Stimulated activated CD4-positive, alpha-beta T cell treated with anti-CD3 and anti-CD28 coated beads, Interleukin-12 subunit alpha, Interleukin-12 subunit beta, amount 100 ng/mL, for 4 hours (primary cell): ENCODE measurements around the gene AKIRIN1.
A peak's percentile ranks its signal among the peaks of the same experiment; 100 is the strongest.
"Not testable (repeated sequence)": the region's sequence is repeated elsewhere in the genome, so short reads cannot be mapped to it uniquely, and the experiment has no call there.

ENCODE experiments used
- DNase-seq: peaks from one replicate; pipeline ENCODE4 v3.0.0-alpha.2; 2020

AKIRIN1 gene

GRCh38 chr1:38990738-38991637, at the start of gene AKIRIN1:
TSS of gene AKIRIN1 (plus strand) at chr1:38991276. CDS start at chr1:38991381, 105 bp downstream.
- DNase-seq = peak; percentile 97

- DNase-seq = no peak
Observed at GRCh38 chr1:38941527-38942019, 49.5 kb upstream of the AKIRIN1 start, which contains the start of gene RHBDL2. TSS of gene RHBDL2 (minus strand) at chr1:38941830. CDS start at chr1:38919212, 22,618 bp downstream.

GRCh38 chr1:38942664-38943428, 48.2 kb upstream of the AKIRIN1 start:
- DNase-seq = no peak

DNA sequence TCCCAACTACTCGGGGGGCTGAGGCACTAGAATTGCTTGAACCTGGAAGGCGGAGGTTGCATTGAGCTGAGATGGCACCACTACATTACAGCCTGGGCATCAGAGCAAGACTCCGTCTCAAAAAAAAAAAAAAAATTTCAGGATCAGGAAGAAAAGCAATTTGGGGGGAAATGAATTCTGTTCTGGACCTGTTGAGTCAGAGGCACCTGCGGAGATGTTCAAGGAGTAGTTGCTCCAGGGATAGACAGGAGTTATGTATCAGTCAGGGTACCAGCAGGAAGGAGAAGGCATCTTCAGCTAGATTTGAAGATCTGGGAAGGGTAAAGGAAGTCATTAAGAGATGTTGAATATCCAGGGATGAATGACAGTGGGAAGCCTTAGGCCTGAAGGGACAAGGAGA, 46.5 kb upstream of the AKIRIN1 start:
- no peak for DNase-seq

DNA sequence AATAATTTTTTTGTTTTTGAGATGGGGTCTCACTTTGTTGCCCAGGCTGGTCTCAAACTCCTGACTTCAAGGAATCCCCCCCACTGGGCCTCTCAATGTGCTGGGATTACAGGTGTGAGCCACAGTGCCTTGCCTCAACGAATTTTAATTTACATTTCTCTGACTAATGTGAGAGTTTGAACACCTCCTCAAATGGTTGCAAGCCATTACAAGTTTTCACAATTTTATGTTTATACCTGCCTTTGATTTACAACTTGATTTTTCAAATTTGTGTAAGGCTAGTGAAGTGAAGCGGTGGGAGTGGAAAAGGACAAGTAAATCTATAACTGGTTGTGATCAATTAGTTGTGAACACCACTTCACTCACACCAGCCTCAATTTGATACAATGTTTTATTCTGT, 40.5 kb upstream of the AKIRIN1 start:
- DNase-seq = no peak

GRCh38 chr1:38953433-38953860, 37.6 kb upstream of the AKIRIN1 start:
- DNase-seq = no peak

GRCh38 chr1:38958967-38959366, 32.1 kb upstream of the AKIRIN1 start:
- no peak for DNase-seq

DNA sequence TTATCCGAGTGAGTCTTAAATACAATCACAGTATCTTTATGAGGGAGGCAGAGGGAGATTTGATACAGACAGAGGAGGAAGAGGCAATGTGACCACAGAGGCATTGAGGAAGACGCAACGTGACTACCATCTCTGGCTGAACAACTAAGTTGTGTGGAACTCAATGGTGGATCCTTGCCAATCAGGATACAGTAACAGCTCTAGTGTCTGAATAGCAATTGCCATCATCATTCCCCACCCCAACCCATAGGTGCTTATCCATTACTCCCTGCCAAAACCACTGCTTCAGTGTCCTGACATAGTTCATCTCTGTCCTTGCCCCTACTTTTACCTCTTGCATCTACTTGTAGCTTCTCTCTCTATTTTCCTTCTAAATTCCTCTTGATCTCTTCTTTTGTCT, 29.0 kb upstream of the AKIRIN1 start:
- no peak for DNase-seq

DNA sequence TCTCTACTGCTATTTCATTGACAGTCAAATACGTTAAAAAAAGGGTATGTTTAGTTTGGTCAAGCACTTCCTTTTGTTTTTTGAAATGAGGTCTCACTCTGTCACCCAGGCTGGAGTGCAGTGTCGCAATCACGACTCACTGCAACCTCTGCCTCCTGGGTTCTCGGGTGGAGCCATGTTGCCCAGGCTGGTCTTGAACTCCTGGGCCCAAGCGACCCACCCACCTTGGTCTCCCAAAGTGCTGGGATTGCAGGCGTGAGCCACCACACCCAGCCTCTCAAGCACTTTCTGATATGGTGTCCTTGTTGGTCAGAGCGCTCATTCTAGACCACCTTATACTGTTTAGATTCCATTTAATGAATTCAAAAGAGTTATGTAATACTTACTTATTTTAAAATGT, 28.5 kb upstream of the AKIRIN1 start:
- DNase-seq = no peak

GRCh38 chr1:38964140-38964548, 26.9 kb upstream of the AKIRIN1 start:
- DNase-seq = no peak

- not testable (repeated sequence) for DNase-seq
Observed at GRCh38 chr1:38973145-38973544, 17.9 kb upstream of the AKIRIN1 start.

DNA sequence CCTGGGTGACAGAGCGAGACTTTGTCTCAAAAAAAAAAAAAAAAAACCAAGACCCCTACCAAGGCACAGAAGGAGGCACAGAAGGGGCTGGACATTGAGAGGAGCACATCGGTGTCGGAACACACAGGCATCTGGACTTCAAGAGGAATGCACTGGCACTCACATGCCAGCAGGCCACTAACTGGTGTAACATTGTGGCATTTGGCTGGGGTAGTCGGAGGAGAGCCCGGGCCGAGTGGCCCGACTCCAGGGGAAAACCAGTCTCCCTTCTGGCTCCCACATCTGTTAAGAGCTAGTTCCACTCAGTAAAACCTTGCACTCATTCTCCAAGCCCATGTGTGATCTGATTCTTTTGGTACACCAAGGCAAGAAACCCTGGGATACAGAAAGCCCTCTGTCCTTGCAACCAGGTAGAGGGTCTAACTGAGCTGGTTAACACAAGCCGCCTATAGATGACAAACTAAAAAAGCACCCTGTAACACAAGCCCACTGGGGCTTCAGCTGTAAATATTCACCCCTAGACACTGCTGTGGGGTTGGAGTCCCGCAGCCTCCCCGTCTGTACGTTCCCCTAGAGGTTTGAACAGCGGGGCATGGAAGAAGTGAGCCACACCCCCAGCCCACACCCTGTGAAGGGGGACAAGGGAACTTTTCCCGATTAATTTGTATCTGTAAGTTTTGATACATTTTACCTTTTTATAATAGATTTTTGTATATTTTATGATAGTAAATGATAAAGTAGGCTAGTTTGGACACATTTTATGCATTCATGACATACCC, 17.2 kb upstream of the AKIRIN1 start:
- DNase-seq = no peak

GRCh38 chr1:38977399-38978244, 13.5 kb upstream of the AKIRIN1 start:
- DNase-seq = not testable (repeated sequence)

- not testable (repeated sequence) for DNase-seq
Observed at GRCh38 chr1:38978245-38978542, 12.9 kb upstream of the AKIRIN1 start.

DNA sequence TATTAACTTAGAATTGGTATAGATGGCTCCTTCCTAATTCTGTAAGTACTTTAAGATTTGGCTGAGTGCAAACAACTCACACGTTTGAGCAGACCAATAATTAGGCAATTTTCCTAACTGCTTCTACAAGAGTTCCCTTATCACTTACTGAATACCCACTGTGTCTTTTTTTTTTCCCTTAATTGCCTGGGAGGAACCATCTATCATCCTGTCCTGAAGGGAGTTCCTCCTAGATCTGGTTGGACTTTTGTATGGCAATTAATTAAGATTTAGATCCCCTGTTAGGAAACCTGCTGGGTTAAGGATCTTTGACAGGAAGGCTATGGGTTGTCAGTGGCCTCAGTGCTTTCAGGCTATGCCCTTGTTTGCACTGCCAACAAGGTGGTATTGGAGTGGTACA, 11.7 kb upstream of the AKIRIN1 start:
- not testable (repeated sequence) for DNase-seq

DNA sequence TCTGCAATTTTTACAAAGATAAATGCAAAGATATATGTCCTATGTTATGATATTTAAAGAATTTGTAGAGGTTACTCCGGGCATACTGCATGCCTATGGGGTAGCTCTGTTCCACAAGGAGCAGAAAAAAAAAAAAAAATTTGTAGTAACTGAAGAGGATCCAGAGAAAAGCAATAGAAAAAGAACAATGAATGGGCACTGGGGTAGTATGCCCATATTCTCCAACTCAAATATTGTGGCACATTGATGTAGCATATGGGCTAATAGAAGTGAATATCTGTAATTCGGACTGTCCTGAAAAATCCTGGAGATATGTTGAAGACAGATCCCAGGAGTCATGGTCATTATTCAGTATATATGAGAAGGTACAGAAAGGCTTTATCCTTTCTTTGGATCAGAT, 1.1 kb upstream of the AKIRIN1 start:
- no peak for DNase-seq

- DNase-seq = no peak
Observed at GRCh38 chr1:38990386-38990737, 714 bp upstream of the AKIRIN1 start.

GRCh38 chr1:38991638-38992411, 749 bp downstream of the AKIRIN1 start:
- peak; percentile 8 for DNase-seq

GRCh38 chr1:38992412-38993111, 1.5 kb downstream of the AKIRIN1 start:
- no peak for DNase-seq

- DNase-seq = no peak
Observed at GRCh38 chr1:38994196-38994595, 3.1 kb downstream of the AKIRIN1 start.
